PC-9 (cell line): Measurements from ENCODE around the gene FRMD4B. TPM values are rescaled to one million over a fixed set of nuclear protein-coding genes. Genes with fewer than 3 reads are reported as not detected.

Experiments
- BruUV-seq: library from RNA; stranded (reverse); fragments of 400-500 nt; replicated peaks from 2 replicates; lab custom pipeline; 2021; lab: Mats Ljungman, UMichigan
- CTCF ChIA-PET: fragments of 300-600 bp; sonication (Branson Sonifier 250); formaldehyde crosslinking; loops from one replicate; lab custom pipeline; 2022; ENCODE audit warnings: antibody characterized with exemption; lab: Charles Lee
- POLR2A ChIA-PET: fragments of 300-600 bp; sonication (Branson Sonifier 250); formaldehyde crosslinking; loops from one replicate; lab custom pipeline; 2022; ENCODE audit warnings: antibody characterized with exemption; ENCODE audit not compliant: unreplicated experiment; lab: Charles Lee
- DNase-seq, 2 experiments: peaks; one replicate each; pipeline versions ENCODE4 v3.0.0 to v3.0.0-alpha.2; 2015 to 2022; ENCODE audit warnings: mixed read lengths in 1 of 2
- H2AFZ ChIP-seq: fragments of 200-600 bp; sonication (generic); 2 replicates; pipeline ENCODE4 v1.8.1; 2017; ENCODE audit warnings: antibody characterized with exemption
- H3F3A ChIP-seq: fragments of 200-600 bp; sonication (generic); 2 replicates; pipeline ENCODE4 v1.8.1; 2017; ENCODE audit warnings: antibody characterized with exemption, mild to moderate bottlenecking, low read depth; ENCODE audit not compliant: insufficient read depth
- H3K27ac ChIP-seq: fragments of 200-600 bp; sonication (generic); 2 replicates; pipeline ENCODE4 v1.6.1; 2016; ENCODE audit warnings: mixed run types
- H3K27me3 ChIP-seq: fragments of 200-600 bp; sonication (generic); 2 replicates; pipeline ENCODE4 v1.6.1; 2016; ENCODE audit warnings: low read depth, mixed run types; ENCODE audit not compliant: insufficient read depth
- H3K36me3 ChIP-seq: fragments of 200-600 bp; sonication (generic); 2 replicates; pipeline ENCODE4 v1.6.1; 2016; ENCODE audit warnings: low read depth, mixed run types
- H3K4me1 ChIP-seq: fragments of 200-600 bp; sonication (generic); replicated peaks from 2 replicates; pipeline ENCODE4 v1.6.1; 2016; ENCODE audit warnings: mixed run types; ENCODE audit not compliant: insufficient read depth
- H3K4me2 ChIP-seq: fragments of 200-600 bp; sonication (generic); 2 replicates; pipeline ENCODE4 v1.6.1; 2017; ENCODE audit warnings: mixed run types
- H3K4me3 ChIP-seq: fragments of 200-600 bp; sonication (generic); 2 replicates; pipeline ENCODE4 v1.6.1; 2016; ENCODE audit warnings: mixed run types
- H3K79me2 ChIP-seq: fragments of 200-600 bp; sonication (generic); 2 replicates; pipeline ENCODE4 v1.6.1; 2017; ENCODE audit warnings: low read depth, mixed run types
- H3K9me2 ChIP-seq: fragments of 200-600 bp; sonication (generic); 2 replicates; pipeline ENCODE4 v1.8.1; 2017; ENCODE audit warnings: mild to moderate bottlenecking; ENCODE audit not compliant: insufficient read depth
- H3K9me3 ChIP-seq: fragments of 200-600 bp; sonication (generic); 2 replicates; pipeline ENCODE4 v1.8.1; 2016; ENCODE audit warnings: low read depth; ENCODE audit not compliant: insufficient read depth
- H4K20me1 ChIP-seq: fragments of 200-600 bp; sonication (generic); 2 replicates; pipeline ENCODE4 v1.8.1; 2017; ENCODE audit not compliant: insufficient read depth
- EZH2 ChIP-seq: fragments of 200-600 bp; sonication (generic); IDR thresholded peaks from 2 replicates; pipeline ENCODE4 v1.8.0; 2017; ENCODE audit warnings: antibody characterized with exemption, low read depth
- intact Hi-C: fragments of 100-400 bp; cut with micrococcal nuclease; formaldehyde crosslinking; loops from one replicate; pipeline ENCODE4 v1.10.0; 2022; ENCODE audit not compliant: unreplicated experiment
- total RNA-seq: library from RNA; stranded (reverse); gene quantifications from 2 replicates; pipeline ENCODE4 v1.2.3, GENCODE V29; 2021
- TF ChIP-seq, protein P1 (sequence below): fragments of 200-600 bp; sonication (generic); conservative IDR thresholded peaks from 2 replicates; pipeline ENCODE4 v1.6.1; 2017; ENCODE audit warnings: mixed run types, antibody characterized with exemption, mild to moderate bottlenecking, moderate library complexity

Gene FRMD4B
- total RNA-seq, 1 experiment from 2014 or later: 10.2 TPM

GRCh38 chr3:69209413-69209812 lies 176.5 kb downstream of the FRMD4B start:
- DNase-seq: peak in 1 of 2 experiments; percentile 63
- peaks cover 44% of the 10 kb centered on the region for H3K4me1 ChIP-seq
- no peak overlapping the region for H3K4me3 ChIP-seq
- H3K27ac ChIP-seq: peak overlapping the region; percentile 46
- CTCF ChIA-PET: no interaction called here
- no TSS peak for BruUV-seq
- H3F3A ChIP-seq: peaks cover 24% of the 10 kb centered on the region
- no peak overlapping the region for H3K4me2 ChIP-seq
- H3K27me3 ChIP-seq: no peaks in the 10 kb centered on the region
- intact Hi-C loops: no loop called here
- no peaks in the 10 kb centered on the region for H3K9me2 ChIP-seq
- H4K20me1 ChIP-seq: no peaks in the 10 kb centered on the region
- H3K36me3 ChIP-seq: no peaks in the 10 kb centered on the region
- H3K9me3 ChIP-seq: no peaks in the 10 kb centered on the region
- TF ChIP-seq, protein P1, sequence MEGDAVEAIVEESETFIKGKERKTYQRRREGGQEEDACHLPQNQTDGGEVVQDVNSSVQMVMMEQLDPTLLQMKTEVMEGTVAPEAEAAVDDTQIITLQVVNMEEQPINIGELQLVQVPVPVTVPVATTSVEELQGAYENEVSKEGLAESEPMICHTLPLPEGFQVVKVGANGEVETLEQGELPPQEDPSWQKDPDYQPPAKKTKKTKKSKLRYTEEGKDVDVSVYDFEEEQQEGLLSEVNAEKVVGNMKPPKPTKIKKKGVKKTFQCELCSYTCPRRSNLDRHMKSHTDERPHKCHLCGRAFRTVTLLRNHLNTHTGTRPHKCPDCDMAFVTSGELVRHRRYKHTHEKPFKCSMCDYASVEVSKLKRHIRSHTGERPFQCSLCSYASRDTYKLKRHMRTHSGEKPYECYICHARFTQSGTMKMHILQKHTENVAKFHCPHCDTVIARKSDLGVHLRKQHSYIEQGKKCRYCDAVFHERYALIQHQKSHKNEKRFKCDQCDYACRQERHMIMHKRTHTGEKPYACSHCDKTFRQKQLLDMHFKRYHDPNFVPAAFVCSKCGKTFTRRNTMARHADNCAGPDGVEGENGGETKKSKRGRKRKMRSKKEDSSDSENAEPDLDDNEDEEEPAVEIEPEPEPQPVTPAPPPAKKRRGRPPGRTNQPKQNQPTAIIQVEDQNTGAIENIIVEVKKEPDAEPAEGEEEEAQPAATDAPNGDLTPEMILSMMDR: no peak
- no peak for TF ChIP-seq EZH2
- POLR2A ChIA-PET: interaction anchor here (0.6 kb wide), 1 partner anchor 1193 kb away, joined by 3 read pairs; no protein-coding TSS in a partner anchor
- no peak overlapping the region for H2AFZ ChIP-seq
- no peaks in the 10 kb centered on the region for H3K79me2 ChIP-seq

- H3K9me3 ChIP-seq: no peaks in the 10 kb centered on the region
- CTCF ChIA-PET: interaction anchor here (0.6 kb wide), 1 partner anchor 36 kb away, joined by 4 read pairs; no protein-coding TSS in a partner anchor
- no peaks in the 10 kb centered on the region for H3K27me3 ChIP-seq
- H4K20me1 ChIP-seq: no peaks in the 10 kb centered on the region
- peaks cover 3% of the 10 kb centered on the region for H3F3A ChIP-seq
- no peak overlapping the region for H3K4me3 ChIP-seq
- no peak overlapping the region for H2AFZ ChIP-seq
- no peaks in the 10 kb centered on the region for H3K36me3 ChIP-seq
- POLR2A ChIA-PET: no interaction called here
- BruUV-seq: no TSS peak
- H3K27ac ChIP-seq: no peak overlapping the region
- no peak for DNase-seq
- TF ChIP-seq, protein P1: no peak
- TF ChIP-seq EZH2: no peak
- no peaks in the 10 kb centered on the region for H3K9me2 ChIP-seq
- intact Hi-C loops: no loop called here
- no peak overlapping the region for H3K4me2 ChIP-seq
- no peaks in the 10 kb centered on the region for H3K79me2 ChIP-seq
- peaks cover 43% of the 10 kb centered on the region for H3K4me1 ChIP-seq
These were observed 178.9 kb downstream of the FRMD4B start for GRCh38 chr3:69207031-69207430.

DNA sequence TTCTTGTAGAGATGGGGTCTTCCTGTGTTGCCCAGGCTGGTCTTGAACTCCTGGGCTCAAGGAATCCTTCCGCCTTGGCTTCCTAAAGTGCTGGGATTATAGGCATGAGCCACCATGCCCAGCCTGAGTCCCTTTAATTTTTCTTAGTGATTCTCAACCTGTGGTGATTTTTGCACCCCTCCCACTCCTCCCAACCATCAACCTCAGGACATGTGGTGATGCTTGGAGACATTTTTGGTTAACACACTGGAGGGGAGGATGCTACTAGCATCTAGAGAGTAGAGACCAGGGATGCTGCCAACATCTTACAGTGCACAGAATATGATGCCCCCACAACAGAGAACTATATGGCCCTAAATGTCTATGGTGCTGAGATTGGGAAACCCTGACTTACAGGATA lies 180.5 kb downstream of the FRMD4B start:
- no peak for TF ChIP-seq EZH2
- TF ChIP-seq, protein P1: no peak
- no TSS peak for BruUV-seq
- ChIA-PET CTCF (no interaction called here), POLR2A (no interaction called here)
- Histone ChIP-seq H3K4me2 (no peak overlapping the region), H3K27me3 (no peaks in the 10 kb centered on the region), H3F3A (peaks cover 14% of the 10 kb centered on the region; the same call in 1 of the 2 replicates), H3K4me1 (peaks cover 45% of the 10 kb centered on the region), H3K4me3 (no peak overlapping the region), H3K9me2 (no peaks in the 10 kb centered on the region), H3K36me3 (no peaks in the 10 kb centered on the region), H3K79me2 (no peaks in the 10 kb centered on the region), H3K27ac (no peak overlapping the region), H3K9me3 (no peaks in the 10 kb centered on the region), H4K20me1 (no peaks in the 10 kb centered on the region), H2AFZ (no peak overlapping the region)
- no peak for DNase-seq
- intact Hi-C loops: no loop called here
